HUES64 (cell line): ENCODE results near the gene PLEKHA6.

Experiments used
- H3K27ac ChIP-seq: 2 replicates; pipeline ENCODE4 v1.7.0; 2013; ENCODE audit warnings: low read depth, low read length, inconsistent platforms
- H3K27me3 ChIP-seq: 2 replicates; pipeline ENCODE4 v1.6.1; 2013; ENCODE audit warnings: mild to moderate bottlenecking, low read length; ENCODE audit not compliant: insufficient read depth
- H3K36me3 ChIP-seq: 2 replicates; pipeline ENCODE4 v1.6.1; 2013; ENCODE audit warnings: mild to moderate bottlenecking, low read length; ENCODE audit not compliant: insufficient read depth
- H3K4me1 ChIP-seq: 2 replicates; pipeline ENCODE4 v1.6.1; 2013; ENCODE audit warnings: mild to moderate bottlenecking, low read length, moderate library complexity; ENCODE audit not compliant: insufficient read depth
- H3K4me3 ChIP-seq: 2 replicates; pipeline ENCODE4 v1.5.1; 2013; ENCODE audit warnings: mild to moderate bottlenecking, low read length, moderate library complexity
- H3K9ac ChIP-seq: 2 replicates; pipeline ENCODE4 v1.6.1; 2013; ENCODE audit warnings: mild to moderate bottlenecking, low read depth, low read length
- H3K9me3 ChIP-seq: 2 replicates; pipeline ENCODE4 v1.6.1; 2013; ENCODE audit warnings: low read depth, low read length; ENCODE audit not compliant: insufficient read depth
- WGBS: fragments of 150-250, 120-280 bp; methylation state at CpG from one replicate; pipeline ENCODE4 v1.1.7; 2013; ENCODE audit warnings: missing lambda C conversion rate; 5-methylcytosine and 5-hydroxymethylcytosine counted together

PLEKHA6 gene

DNA sequence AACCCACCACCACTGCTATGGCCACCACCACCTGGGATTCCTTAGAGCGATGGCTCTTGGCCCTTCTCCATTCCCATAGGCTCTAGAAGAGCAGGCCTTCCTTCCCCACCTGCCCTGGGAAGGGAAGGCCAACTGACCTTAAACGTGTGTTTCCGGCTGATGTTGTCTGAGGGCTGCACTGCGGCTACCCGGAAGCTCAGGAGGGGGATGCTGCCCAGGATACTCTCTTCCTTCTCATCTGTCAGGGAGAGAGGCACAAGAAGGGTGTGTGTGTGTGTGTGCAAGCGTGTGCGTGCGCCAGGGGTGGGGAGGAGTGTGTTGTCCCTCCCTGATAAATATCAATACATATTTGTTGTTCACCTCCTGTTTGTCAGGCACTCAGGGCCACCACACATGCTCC is 94.9 kb downstream of the PLEKHA6 start:
- Histone ChIP-seq H3K9me3 (no peaks in the 10 kb centered on the region), H3K9ac (no peak overlapping the region), H3K27ac (no peak overlapping the region), H3K4me1 (peaks cover 3% of the 10 kb centered on the region; the same call in 1 of the 2 replicates), H3K36me3 (no peaks in the 10 kb centered on the region), H3K27me3 (no peaks in the 10 kb centered on the region), H3K4me3 (no peak overlapping the region)
- 95% methylated on average over 5 of the region's 8 CpGs for WGBS

DNA sequence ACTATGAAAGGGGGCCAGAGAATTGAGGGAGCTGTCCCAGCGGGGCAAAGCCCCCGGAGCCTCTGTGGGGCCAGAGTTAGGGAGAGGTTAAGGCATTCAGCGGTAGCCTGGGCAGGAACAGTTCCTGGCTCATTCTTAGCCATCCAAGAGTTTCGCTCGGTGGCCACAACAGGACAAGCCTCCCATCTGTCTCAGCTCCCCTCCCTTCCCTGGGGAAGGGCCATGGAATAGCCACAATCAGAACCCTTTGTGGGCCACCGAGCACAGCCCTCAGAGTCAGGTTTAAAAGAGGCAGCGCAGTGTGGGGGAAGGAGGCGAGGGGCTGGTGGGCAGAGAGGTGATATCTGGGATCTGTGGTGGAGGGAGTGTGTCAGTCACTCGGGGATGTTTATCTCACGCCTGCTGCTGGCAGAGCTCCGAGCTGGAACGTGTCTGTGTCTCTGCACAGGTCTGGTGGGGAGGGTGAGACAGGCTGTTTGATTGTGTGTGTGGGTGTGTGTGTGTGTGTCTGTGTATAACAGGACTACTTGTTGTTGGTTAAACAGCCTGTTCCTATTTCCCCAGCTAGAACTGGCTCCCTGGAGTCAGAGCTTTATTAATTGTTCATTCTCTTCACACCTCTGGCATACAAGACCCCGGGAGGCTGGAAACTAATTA is 96.3 kb downstream of the PLEKHA6 start:
- H3K4me3 ChIP-seq: no peak overlapping the region
- H3K9me3 ChIP-seq: no peaks in the 10 kb centered on the region
- no peaks in the 10 kb centered on the region for H3K27me3 ChIP-seq
- H3K4me1 ChIP-seq: peaks cover 3% of the 10 kb centered on the region; the same call in 1 of the 2 replicates
- H3K36me3 ChIP-seq: no peaks in the 10 kb centered on the region
- WGBS: 86% methylated on average over 13 of the region's 13 CpGs
- H3K27ac ChIP-seq: no peak overlapping the region
- no peak overlapping the region for H3K9ac ChIP-seq

DNA sequence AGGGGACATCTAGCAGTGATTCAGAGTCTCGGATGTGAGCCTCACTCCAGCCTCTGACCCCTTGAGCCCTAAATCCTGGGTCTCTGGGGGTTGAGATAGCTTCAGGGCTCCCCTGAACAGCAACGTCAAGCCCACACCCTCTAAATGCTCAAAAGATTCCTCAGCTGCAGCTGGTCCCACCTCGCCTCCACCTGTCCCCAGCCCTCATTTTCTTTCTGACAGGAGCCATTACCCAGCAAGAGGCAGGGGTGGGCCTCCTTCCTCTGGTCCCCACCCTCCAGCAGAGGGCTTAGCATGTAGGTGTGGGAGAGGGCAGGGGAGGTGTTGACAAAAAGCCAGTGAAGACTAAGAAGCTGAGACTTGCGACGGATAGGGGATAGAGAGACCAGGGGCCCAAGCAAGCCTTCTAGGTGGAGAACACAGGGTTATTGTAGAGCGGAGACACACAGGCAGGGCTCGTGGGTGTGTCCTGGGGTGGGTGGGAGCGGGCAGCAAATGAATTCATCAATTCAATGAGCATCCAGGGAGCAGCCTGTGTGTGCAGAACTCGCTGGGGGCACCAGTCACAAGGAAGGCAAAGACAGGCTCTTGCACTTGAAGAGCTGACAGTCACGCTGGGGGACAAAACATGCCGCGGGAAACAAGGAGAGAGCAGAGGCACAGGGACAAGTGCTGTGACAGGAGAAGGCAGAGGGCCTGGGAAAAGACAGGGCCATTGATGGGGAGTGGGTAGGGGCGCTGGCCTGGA is 97.0 kb downstream of the PLEKHA6 start:
- Histone ChIP-seq H3K4me3 (no peak overlapping the region), H3K9ac (no peak overlapping the region), H3K27me3 (no peaks in the 10 kb centered on the region), H3K9me3 (no peaks in the 10 kb centered on the region), H3K4me1 (peaks cover 3% of the 10 kb centered on the region; the same call in 1 of the 2 replicates), H3K27ac (no peak overlapping the region), H3K36me3 (no peaks in the 10 kb centered on the region)
- 83% methylated on average over 13 of the region's 13 CpGs for WGBS

DNA sequence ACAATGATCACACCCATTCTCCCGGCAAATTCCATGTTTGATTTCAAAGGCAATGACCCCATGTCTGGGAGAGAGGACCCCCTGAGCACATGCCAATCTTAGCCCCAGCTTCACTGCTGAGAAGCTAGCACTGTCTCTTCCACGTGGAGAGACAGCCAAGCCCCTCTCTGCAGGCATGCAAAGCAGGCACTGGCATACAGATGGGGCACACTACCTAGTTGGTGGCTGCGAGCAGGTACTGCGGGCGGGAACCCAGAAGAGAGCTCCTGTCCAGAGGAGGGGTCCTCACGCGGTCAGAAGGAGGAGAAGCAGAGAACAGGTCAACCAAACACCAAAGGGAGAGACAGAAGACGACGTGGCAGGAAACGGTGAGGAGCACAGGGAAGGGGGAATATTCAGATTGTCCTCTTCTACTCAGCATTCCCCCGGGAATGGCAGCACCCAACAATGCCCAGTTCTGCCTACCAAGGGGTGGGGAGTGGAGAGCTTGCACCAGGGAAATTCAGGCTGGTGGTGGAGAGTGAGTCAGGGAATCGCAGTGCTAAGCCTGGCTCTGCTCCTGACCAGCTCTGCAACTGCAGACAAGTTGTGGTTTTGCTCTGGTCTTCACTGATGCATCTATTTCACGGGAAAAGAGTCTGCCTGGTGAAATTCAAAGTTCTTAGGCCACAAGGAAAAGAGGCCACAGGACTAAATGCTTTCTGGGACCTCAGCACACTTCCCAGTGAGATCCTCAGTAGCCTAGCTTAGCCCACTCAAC is 97.8 kb downstream of the PLEKHA6 start:
- Histone ChIP-seq H3K27me3 (no peaks in the 10 kb centered on the region), H3K9me3 (no peaks in the 10 kb centered on the region), H3K4me1 (peaks cover 3% of the 10 kb centered on the region; the same call in 1 of the 2 replicates), H3K9ac (no peak overlapping the region), H3K27ac (no peak overlapping the region), H3K36me3 (no peaks in the 10 kb centered on the region), H3K4me3 (no peak overlapping the region)
- 88% methylated on average over 13 of the region's 13 CpGs for WGBS

DNA sequence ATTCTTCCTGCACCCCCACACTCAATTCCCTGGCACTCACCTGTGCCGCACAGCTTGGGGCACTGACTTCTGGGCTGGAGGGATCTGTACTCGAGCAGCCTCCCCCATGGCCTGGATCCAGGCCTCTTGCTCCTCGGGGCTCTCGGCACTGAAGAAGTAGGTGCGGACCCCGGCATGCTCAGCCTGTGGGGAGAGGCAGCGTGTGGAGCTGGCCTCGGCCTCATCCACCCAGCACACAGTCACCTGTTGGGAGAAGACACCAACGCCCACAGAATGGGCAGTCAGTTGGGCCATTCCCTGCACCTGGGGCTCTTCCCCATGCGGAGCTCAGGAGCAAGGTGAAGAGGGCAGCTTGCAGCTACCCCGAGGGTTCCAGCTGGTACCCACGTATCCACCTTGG is 98.5 kb downstream of the PLEKHA6 start:
- Histone ChIP-seq H3K36me3 (no peaks in the 10 kb centered on the region), H3K27me3 (no peaks in the 10 kb centered on the region), H3K9me3 (no peaks in the 10 kb centered on the region), H3K4me3 (no peak overlapping the region), H3K4me1 (peaks cover 7% of the 10 kb centered on the region), H3K27ac (no peak overlapping the region), H3K9ac (no peak overlapping the region)
- WGBS: 96% methylated on average over 12 of the region's 12 CpGs

DNA sequence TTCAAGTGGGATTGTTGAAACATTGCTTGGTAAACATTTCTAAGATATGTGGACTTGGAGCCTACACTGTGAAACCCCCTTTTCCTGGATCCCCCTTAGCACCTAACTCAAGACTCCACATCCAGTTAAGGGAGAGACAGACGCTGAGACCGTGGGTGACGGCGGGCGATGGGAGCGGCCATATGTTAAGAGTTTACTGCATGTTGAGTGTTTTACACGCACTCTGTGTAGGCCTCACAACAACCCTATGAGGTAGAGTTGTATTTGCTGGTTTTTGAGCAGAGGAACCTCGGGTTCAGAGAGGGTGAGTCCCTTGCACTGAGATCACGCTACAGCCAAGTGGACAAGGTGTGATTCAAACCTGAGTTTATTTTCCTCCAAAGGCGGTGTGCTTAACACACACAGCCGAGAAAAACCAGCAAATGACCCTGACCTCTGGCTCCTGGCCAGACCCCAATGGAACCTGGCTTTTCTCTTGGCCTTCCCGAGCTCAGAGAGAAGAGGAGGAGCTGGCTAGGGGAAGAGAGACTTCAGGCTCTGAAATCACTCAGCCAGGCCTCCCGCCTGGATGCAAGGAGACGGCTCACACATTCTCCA is 99.0 kb downstream of the PLEKHA6 start:
- Histone ChIP-seq H3K9me3 (no peaks in the 10 kb centered on the region), H3K27ac (no peak overlapping the region), H3K36me3 (no peaks in the 10 kb centered on the region), H3K4me1 (peaks cover 11% of the 10 kb centered on the region), H3K4me3 (no peak overlapping the region), H3K9ac (no peak overlapping the region), H3K27me3 (no peaks in the 10 kb centered on the region)
- 95% methylated on average over 14 of the region's 14 CpGs for whole genome bisulfite sequencing

DNA sequence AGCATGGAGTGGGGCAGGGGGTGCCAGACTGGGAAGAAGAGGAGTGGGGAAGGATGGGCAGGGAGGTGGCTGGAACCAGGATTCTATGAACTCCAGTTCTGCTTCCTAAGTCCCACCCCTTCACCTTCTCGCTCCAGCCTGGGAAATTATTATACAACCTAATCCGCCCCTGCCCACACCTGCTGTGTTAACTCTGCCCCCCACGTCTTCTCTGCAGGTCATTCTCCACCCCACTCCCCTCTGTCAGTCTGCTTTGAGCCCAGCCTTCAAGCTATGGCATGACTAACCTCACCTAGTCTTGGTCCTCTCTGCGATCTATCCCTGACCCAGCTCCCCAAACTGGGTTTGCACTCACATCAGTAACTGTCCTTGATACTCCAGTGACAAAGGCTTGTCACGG is 99.9 kb downstream of the PLEKHA6 start:
- WGBS: 83% methylated on average over 5 of the region's 5 CpGs
- H3K9me3 ChIP-seq: no peaks in the 10 kb centered on the region
- H3K9ac ChIP-seq: no peak overlapping the region
- no peak overlapping the region for H3K4me3 ChIP-seq
- peaks cover 21% of the 10 kb centered on the region for H3K4me1 ChIP-seq
- no peak overlapping the region for H3K27ac ChIP-seq
- no peaks in the 10 kb centered on the region for H3K36me3 ChIP-seq
- H3K27me3 ChIP-seq: no peaks in the 10 kb centered on the region

DNA sequence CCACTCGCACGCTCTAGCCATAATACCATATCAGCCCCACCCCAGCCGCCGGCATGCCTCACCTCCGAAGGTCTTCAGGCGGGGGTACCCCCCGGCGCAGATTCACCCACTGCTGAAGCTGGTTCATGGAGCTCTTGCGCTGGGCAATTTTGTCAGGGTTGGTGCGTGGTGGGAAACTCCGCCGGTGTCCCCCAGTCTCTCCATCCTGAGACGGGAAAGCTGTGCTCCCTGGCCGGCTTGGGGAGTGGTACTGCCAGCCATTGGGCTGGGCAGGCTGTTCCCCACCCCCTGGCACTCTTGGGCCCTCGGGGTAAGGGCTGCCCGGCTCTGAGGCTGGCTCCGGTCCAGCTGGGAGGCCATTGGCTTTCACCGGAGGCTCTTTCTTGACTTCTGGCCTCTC is 100.5 kb downstream of the PLEKHA6 start:
- no peak overlapping the region for H3K9ac ChIP-seq
- H3K27ac ChIP-seq: no peak overlapping the region
- H3K4me3 ChIP-seq: no peak overlapping the region
- no peaks in the 10 kb centered on the region for H3K9me3 ChIP-seq
- no peaks in the 10 kb centered on the region for H3K27me3 ChIP-seq
- peaks cover 26% of the 10 kb centered on the region for H3K4me1 ChIP-seq
- WGBS: 93% methylated on average over 18 of the region's 18 CpGs
- no peaks in the 10 kb centered on the region for H3K36me3 ChIP-seq

DNA sequence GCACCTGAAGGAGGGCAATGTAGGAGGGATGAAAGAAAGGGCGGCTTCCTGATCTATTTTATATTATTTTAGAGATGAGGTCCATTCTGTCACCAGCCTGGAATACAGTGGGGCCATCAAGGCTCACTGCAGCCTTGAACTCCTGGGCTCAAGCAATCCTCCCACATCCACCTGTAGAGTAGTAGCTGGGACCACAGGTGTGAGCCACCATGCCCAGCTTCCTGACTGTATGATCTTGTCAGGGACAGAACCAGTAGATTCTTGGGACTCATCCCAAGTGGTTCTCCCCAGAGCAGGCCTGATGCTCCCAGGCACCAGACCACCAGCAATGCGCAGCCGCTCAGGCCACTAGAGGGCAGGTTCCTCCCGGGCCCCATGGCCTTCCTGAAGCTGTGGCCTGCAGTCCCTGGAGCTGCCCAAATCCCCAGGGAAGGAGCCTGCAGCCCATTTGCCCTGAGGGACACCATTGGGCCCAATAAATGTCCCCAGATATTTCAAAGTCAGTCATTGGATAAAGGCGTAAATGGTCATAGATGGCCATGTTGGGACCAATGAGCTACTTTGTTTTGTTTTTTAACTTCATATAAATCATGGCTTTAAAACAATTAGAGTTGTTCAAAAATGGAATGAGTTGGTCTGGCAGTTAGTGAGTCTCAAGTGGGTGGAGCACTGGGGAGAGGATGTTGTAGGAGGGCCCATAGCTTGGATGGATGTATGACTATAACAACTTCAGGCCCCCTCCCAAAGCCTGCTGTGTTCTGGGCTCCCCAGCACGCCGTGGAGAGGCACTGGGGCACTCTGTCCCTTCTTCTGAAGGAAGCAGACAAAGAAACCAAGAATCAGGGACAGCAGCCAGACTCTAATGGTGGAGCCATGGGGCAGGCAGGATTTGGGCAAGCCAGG is 101.3 kb downstream of the PLEKHA6 start:
- Histone ChIP-seq H3K4me3 (no peak overlapping the region), H3K27ac (no peak overlapping the region), H3K27me3 (no peaks in the 10 kb centered on the region), H3K4me1 (peaks cover 32% of the 10 kb centered on the region), H3K9ac (no peak overlapping the region), H3K36me3 (no peaks in the 10 kb centered on the region), H3K9me3 (no peaks in the 10 kb centered on the region)
- 50% methylated on average over 6 of the region's 7 CpGs for WGBS

DNA sequence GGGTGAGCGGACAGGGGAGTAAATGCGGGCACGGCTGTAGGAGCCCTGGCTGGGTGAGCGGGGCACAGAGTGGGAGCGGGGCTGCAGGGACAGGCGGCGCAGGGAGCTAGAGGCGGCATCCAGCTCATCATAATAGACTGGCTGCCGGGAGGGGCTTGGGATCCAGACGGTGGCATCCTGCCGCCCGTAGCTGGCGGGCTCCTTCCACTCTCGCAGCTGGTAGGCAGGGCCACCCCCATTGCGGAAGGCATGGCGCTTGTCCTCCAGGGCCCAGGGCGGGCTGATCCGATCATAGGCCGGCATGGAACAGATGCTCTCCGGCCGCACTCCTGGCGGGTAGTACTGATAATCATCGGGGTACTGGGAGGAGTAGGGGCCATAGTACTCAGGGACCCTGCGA is 102.3 kb downstream of the PLEKHA6 start:
- Histone ChIP-seq H3K27ac (no peak overlapping the region), H3K4me1 (peaks cover 28% of the 10 kb centered on the region), H3K27me3 (no peaks in the 10 kb centered on the region)

More for the DNA sequence above, 102.3 kb downstream of the PLEKHA6 start:
- H3K9me3 ChIP-seq: no peaks in the 10 kb centered on the region
- no peak overlapping the region for H3K4me3 ChIP-seq
- 96% methylated on average over 24 of the region's 24 CpGs for WGBS
- no peak overlapping the region for H3K9ac ChIP-seq
- no peaks in the 10 kb centered on the region for H3K36me3 ChIP-seq
